Mesenteric fat pad (tissue), 1 donor: Measurements from ENCODE around the gene PROSER3. TPM values are rescaled to one million over a fixed set of nuclear protein-coding genes. Genes with fewer than 3 reads are reported as not detected.
"Not testable (repeated sequence)": the region's sequence is repeated elsewhere in the genome, so short reads cannot be mapped to it uniquely, and the experiment has no call there.

Experiments
- DNase-seq: peaks from one replicate; pipeline ENCODE4 v3.0.0-alpha.2; 2020; ENCODE audit warnings: low spot score
- total RNA-seq: library from RNA; stranded (reverse); fragmentation: NEBNext Ultra II Directional; extraction: Animal tissue kit (Norgen Biotek cat#: 25700); gene quantifications from one replicate; pipeline ENCODE4 v1.2.1, GENCODE V29; 2021
- donor health status: DM: yes; HTN: yes; CAD: no.

PROSER3 gene
- total RNA-seq, 1 donor from 2014 or later = 16.6 TPM

DNA sequence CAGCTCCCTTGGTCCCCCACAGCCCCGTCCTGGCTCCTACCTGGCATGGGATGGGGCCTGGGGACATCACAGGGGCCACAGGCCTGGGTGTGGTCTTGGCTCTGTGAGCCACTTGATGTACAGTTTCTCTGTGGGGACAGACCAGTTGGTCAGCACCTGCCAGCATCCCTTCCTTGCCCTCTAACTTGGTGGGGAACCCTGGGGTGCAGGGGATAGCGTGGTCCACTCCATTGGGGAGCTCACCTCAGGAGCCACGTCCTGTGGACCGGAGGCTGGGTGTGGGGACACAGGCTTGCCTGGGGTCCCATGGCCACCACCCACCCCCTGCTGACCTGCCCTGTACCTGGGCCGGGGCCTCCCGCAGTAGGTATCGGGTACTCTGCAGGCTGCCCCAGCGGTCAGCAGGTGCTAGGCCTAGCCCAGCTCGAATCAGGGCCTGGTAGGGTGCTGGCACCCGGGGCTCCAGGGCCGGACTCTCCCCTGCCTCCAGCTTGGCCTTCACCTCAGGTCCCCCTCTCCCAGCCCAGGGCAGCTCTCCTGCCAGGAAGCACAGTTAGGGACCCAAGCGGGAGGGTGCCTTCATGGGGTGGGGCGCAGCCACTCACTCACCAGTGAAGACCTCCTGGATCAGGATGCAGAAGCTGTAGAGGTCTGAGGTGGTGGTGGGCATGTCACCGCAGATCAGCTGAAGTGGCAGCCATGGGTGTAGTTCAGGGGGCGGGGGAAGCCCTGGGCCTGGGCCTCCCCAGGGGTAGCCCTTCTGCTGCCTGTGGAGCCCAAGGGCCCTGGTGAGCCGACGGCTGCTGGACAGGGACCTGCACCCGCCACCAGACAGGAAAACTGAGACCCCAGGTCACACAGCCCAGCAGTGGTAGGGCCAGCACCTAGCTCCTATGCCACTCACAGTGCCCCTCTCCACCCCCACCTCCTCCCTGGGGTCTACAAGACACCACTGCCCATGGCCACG lies 32.3 kb downstream of the PROSER3 start:
- no peak for DNase-seq

DNA sequence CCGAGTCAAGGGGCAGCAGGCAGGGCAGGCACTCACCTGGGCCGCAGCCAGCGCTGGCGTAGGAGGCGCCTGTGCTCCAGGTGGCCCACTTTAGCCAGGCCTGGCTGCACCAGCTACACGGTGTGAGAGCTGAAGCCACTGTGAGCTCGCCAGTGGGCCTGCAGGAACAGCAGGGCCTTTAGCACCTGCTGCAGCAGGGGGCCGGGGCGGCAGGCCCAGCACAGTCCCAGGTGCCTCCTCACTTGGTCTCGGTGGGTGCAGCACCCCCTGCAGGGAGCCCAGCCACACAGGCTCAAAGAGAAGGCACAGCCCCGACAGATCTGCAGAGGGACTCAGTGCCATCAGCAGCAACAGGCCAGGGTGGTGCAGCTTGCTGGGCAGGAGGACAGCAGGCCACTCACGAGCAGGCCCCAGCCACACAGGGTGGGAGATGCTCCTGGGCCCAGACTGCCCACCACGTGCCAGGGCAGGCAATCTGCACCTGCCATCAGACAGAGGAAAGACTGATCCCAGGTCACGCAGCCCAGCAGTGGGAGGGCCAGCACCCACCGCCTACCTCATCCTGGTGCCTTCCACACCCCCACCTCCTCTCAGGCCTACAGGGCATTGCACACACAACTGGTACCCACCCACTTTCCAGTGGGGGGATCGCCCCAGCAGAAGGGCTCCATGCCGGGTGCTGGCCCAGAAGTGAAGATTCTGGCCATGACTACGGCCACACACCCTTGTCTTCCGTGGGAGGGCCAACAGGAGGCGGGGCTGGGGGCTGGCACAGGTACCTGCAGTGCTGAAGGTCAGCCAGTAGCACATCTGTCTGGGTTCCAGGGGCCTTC lies 33.2 kb downstream of the PROSER3 start:
- no peak for DNase-seq

DNA sequence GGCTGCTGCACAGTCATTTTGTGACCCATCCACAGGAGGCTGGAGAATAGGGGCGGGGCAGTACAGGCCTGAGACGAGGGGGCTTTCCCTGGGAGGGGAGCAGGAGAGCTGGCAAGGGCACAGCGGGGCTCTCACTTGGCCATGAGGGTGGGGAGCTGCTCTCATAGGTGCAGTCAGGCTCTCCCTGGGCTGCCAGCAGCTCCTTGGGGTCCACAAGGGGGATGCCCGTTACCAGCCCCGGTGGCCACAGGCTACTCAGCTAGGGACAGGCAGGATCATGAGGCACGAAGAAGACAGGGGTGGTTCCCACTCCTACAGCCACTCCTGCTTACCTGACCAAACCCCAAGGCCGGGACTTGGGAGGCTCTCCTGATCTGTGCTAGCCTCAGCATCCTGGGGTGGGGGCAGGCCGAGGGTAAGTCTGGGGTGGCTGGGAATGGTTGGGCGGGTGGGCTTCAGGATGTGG lies 33.9 kb downstream of the PROSER3 start:
- no peak for DNase-seq

DNA sequence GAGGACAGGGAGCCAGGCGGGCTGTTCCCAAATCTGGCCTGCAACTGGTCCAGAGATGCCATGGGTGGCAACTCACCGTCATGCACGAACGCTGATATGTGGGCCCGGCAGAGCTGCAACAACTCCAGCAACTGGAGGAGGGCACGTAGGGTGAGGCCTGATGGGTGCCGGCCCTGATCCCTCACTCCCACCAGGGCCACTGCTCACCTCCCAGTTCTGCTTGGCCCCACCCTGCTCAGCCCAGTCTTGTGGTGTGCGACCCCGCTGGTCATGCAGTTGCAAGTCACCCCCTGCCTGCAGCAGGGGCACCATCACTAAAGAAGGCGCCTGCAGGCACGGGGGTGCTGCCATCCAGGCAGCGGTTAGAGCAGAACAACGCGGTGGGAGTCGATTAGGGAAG lies 34.3 kb downstream of the PROSER3 start:
- no peak for DNase-seq

DNA sequence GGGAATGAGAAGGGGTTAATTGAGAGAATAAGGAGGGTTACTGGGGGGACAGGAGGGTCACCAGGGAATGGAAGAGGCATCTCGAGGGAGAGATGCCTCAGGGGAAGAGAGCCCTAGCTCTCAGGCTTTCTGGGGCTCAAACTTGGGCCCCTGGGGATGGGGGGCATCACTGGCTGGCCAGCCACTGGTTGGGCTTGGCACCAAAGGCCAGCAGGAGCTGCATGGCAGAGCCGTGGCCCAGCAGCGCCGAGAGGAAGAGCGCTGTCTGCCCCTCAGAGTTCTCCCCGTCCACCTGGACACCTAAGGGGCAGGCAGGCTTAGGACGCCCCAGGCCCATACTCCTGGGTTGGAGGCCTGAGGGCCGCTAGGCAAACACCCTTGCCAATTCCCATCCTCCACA lies 34.9 kb downstream of the PROSER3 start:
- no peak for DNase-seq

DNA sequence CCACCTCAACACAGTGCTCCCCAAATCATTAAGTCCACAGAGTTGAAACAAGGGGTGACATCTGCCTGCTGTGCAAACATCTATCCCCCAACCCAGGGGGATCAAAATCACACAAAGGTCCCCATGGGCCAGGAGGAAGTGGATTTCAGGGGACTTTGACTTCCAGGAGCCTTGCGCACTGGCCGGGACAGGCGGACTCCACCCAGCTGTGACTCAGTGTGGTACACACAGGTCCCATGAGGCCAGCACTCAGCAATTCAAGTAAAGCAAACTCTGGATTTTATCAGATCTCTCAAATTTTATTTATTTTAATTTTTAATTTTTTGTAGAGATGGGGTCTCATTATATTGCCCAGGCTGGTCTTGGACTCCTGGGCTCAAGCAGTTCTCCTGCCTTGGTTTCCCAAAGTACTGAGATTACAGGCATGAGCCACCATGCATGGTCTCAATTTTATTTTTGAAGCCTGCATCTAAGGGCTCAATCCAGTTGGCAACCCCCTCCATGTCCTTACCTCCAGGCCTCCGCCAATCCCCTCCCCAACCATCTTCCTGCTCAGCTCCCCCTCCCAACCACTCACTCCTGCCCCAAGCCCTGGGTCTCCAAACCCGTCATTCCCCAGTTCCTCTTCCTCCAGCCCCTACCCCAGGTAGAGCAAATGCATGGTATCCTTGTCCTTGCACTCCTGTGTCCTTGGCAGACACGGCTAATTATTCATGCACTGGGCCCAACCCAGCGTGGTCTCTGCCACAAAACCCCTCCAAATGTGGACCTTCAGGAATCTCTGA lies 35.6 kb downstream of the PROSER3 start:
- no peak for DNase-seq

DNA sequence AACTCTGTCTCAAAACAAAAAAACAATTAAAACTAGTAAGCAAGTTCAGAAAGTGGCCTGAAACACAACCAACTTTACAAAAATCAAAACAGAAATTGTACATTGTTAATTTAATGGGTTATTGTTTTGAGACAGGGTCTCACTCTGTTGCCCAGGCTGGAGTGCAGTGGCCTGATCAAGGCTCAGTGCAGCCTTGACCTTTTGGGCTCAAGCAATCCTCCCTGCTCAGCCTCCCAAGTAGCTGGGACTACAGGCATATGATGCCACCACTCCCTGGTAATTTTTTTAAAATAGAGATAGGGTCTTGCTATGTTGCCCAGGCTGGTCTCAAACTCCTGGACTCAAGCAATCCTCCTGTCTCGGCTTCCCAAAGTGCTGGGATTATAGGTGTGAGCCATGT lies 37.6 kb downstream of the PROSER3 start:
- not testable (repeated sequence) for DNase-seq

DNA sequence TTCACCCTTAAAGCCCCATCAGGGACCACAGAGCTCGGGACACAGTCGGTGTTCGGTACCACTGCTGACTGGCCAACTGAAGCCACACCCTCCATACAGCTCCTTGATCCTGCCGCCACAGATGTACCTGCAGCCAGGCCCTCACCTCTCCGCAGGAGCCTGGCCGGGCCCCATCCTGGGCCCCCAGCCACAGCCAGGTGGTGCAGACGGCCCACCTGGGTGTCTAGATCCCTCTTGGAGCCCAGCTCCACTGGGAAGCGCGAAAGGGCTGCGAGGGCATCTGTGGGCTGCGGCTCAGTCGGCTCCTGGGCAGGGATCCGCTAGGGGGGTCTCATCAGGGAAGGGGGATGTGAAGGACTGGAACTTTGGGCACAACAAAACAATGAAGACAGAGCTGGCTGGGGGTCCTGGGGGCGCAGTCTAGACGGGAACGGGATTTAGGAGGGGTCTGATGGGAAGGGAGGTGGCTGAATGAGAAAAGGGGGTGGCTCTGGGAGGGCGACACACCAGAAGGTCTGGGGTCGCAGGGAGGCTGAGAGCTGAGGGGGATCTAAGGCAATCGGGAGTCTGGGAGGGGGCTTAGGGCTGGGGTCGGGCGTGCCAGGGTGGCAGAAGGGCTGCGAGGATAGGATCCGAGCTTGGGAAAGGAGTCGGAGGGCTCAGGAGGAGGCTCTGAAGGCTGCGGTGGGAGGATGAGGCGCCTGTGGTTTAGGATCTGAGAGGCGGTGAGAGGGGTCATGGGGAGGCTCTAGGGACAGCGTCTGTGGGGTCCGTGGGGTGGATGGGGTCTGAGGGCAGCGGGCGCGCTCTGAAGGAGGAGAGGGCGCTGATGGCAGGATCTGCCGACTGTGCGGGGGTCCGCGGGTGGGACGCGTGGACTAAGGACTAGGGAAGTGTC lies 38.9 kb downstream of the PROSER3 start:
- DNase-seq = no peak

DNA sequence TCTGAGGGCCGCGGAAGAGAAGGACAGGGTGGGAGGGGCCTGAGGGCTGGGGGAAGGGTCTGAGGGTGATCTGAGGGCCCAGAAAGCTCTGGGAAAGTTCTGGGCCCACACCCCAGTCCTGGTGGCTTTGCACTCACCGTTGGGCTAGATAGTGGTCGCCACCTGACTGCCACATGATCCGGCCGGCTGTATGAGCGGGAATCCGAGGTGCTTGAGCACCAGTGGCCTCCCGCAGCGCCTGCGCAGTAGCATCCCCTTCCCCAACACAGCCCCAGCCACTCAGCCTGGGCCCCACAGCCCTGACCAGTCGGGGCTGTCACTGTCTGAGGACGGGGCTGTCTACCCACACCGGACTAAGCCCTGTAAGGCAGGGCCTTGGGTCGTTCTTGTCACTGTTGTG lies 39.7 kb downstream of the PROSER3 start:
- no peak for DNase-seq

DNA sequence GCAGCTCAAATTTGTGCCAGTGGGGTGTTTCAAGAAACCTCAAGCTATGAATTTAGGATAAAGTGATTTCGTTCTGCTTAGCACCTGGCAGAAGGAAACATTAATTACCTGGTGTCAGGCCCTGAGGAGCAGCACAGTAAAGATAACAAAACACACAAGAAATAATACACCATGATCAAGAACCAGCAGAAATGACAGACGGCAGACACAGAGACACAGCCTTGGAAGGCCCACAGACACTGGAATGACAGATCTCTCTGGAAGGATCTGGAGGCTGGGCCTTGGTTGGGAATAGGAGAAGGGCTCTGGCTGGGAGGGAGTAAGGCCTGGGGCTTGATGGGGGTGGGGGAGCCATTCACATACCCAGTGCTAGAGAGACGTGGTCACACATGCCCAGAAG lies 43.9 kb downstream of the PROSER3 start:
- no peak for DNase-seq

DNA sequence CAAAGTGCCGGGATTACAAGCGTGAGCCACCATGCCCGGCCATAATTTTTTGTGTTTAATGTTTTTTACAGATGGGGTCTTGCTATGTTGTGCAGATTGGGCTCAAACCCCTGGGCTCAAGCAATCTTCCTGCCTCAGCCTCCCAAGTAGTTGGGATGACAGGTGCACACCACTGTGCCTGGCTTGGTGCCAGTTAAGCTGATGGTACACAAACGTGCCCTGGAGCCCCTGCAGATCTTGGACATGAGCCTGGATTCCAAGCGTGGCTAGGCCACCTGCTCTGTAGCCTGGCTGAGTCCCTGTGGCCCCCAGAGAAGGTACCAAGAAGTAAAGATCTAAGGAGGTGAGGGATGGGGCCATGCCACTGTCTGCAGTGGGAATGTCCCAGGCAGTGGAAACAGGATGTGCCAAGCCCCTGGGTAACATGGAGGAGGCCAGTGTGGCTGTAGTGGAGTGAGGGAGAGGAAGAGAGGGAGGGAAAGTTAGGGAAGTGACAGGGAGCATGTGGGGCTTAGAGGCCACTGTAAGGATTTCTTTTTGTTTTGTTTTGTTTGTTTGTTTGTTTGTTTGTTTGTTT lies 47.6 kb downstream of the PROSER3 start:
- no peak for DNase-seq

DNA sequence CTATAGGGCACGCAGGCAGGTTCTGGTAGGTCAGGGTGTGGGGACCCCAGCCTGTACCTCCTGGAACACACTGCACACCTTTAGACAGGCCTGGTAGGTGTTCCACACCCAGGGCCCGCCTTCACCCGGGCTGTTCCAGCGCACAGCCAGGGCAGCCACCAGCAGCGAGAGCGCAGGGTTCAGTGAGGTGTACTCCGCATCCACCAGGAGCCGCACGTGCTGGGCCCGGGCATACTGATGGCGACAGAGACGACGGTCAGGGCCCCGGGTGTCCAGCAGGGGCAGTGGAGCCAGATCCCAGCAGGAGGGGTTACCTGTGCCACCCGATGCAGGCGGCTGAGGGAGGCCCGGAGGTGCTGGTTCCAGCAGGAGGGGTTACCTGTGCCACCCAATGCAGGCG lies 48.6 kb downstream of the PROSER3 start:
- no peak for DNase-seq

DNA sequence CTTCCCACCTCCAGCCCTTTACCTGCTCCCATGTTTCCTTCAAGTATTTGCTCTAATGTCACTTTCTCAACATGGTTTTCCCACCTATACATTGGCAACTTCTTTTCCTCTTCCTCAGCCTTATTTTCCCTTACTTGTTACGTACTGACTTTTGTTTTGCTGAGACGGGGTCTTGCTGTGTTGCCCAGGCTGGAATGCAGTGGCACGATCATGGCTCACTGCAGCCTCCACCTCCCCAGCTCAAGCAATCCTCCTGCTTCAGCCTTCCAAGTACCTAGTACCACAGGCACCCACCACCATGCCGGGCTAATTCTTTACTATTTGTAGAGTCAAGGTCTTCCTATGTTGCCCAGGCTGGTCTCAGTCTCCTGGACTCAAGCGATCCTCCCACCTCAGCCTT lies 49.7 kb downstream of the PROSER3 start:
- DNase-seq = no peak

DNA sequence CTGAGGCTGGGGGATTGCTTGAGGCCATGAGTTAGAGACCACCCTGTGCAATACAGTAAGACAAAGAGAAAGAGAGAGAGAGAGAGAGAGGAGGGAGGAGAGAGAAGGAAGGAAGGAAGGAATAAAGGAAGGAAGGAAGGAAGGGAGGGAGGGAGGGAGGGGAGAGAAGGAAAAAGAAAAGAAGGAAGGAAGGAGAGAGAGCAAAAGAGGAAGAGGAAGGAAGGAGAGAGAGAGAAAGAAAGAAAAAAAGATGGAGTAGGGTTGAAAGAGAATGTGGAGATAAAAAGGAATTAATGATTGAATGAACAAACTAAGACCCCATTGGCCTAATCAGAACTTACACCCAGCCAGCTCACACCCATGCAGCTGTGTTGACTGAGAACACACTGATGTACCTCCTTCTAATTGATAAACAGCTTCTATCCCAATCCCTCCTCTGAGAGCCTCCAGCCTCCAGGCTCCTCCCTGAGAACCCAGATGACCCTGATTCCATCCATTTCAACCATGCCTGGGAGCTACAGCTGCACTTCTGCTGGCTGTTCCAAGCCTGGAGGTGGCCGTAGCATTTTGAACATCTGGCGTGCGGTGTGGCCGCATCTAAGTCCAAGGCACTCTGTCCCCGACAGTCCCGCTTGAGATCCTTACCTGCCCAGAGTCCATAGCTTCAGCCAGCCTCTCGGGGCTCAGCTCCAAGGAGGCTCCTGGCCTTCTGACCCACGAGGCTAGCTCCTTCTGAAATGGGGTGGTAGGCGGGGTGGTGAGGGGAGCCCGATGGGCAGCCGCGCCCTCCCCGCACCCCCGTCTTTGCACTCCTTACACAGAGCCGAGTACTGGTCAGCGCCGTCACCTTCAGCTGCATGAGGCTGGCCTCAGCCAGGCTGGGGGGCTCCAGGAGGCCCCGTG lies 53.6 kb downstream of the PROSER3 start:
- DNase-seq = no peak

DNA sequence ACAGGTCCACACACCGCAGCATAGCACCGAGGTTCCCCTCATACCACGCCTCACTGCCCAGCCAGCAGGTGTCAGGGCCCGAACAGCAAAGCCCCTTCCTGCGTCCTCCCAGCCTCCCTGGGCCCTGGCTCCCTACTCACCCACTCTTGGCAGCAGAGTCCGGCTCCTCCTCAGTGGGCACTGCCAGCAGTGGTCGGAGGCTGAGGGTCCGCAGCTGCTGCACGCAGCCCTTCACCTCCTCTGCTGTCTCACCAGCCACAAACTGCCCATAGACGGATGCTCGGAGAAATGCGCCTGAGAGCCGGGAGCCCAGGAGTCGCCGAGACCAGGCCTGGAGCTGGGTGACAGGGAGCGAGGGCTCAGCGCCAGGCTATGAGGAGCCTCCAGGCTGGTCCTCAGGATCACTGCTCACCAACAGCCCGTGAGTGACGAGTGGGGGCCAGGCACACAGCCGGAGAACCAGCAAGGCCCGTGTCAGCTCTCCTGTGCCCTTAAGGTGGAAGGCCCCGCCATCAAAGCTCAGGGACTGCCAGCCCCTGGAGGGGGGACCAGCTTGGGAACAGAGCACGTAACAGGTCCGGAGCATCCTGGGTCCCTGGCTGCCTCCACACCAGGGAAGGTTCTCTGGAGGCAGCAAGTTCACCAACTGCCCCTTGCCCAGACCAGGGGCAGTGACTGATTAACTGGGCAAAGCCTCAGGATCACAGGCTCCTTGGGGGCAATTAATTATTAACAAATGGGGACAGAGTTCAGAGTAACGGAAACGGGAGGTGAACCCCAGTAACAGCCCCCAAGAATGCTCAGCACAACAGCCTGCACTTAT lies 54.5 kb downstream of the PROSER3 start, which contains the start of gene PRODH2:
Gene PRODH2 (minus strand): TSS at position 626 of the 823 bp plus-strand sequence. CDS start 40 bp downstream, at position 586.
- DNase-seq = no peak

DNA sequence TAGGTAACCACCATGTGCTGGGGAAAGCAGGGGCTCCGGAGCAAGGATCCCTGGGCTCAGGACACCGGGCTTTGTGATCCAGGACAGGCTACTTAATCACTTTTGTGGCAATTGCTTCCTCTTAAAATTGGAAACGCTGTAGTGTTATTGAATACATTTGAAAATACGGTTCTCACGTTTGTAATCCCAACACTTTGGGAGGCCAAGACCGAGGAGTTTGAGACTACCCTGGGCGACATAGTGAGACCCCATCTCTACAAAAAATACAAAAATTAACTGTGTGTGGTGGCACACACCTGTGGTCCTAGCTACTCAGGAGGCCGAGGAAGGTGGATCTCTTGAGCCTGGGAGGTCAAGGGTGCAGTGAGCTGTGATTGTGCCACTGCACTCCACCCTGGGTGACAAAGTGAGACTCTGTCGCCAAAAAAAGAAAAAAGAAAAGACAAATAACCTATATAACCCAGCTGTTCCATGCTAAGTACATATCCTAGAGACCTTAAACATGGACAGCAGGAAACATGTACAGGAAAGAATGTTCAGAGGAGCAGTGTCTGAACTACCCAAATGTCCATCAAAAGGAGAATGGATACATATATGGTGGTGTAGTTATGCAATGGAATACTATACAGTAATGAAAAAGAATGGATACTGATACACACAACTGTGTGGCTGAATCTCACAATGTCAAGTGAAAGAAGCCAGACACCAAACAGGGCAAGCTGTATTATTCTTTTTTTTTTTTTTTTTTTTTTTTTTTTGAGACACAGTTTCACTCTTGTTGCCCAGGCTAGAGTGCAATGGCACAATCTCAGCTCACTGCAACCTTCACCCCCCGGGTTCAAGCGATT lies 55.3 kb downstream of the PROSER3 start:
- DNase-seq = no peak

DNA sequence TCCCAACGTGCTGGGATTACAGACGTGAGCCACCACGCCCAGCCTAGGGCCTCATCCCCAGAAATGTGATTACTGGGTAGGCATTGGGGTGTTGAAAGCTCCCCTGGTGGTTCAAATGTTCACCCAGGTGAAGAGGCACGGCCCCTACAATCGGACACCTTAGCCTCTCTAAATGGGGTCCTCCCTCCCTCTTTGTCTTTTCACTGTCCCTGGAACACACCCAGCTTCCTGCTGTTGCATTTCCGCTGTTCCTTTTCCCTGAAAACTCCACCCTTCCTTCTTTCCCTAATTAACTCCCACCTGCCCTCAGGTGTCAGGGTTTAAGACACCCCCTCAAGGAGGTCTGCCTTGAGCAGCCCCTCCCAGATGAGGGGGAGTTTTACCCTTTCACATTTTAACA lies 58.3 kb downstream of the PROSER3 start:
- DNase-seq = no peak
